GM12865 (cell line): ENCODE measurements around the gene CDC42SE1.

Experiments
- DNase-seq: peaks from one replicate; pipeline ENCODE4 v3.0.0; 2010; ENCODE audit warnings: low read depth
- H3K4me3 ChIP-seq: 2 replicates; pipeline ENCODE4 v1.5.1; 2011; ENCODE audit warnings: mild to moderate bottlenecking, low read depth, low read length, control low read depth
- CTCF ChIP-seq: IDR thresholded peaks from 2 replicates; pipeline ENCODE4 v1.5.1; 2011; ENCODE audit warnings: low read length, control low read depth, low read depth, inconsistent platforms; ENCODE audit not compliant: insufficient read depth; ENCODE audit errors: missing control alignments

CDC42SE1 gene

GRCh38 chr1:151061704-151062103 is 2.3 kb upstream of the CDC42SE1 start:
- DNase-seq: no peak
- no peak overlapping the region for H3K4me3 ChIP-seq
- no peak for TF ChIP-seq CTCF

GRCh38 chr1:151060657-151061421 is 1.4 kb upstream of the CDC42SE1 start:
- no peak for DNase-seq
- no peak for TF ChIP-seq CTCF
- H3K4me3 ChIP-seq: peak overlapping the region; percentile 92

- DNase-seq: no peak
- H3K4me3 ChIP-seq: peak within 1 kb of the TSS; percentile 92
- TF ChIP-seq CTCF: no peak
Measured at GRCh38 chr1:151060007-151060656, 710 bp upstream of the CDC42SE1 start, which contains the start of gene MLLT11. Gene MLLT11, plus strand, starts transcription at chr1:151060397. Its CDS starts 6,828 bp downstream, at chr1:151067225.

- no peak for TF ChIP-seq CTCF
- H3K4me3 ChIP-seq: peak overlapping the region; percentile 92
- DNase-seq: no peak
Measured at GRCh38 chr1:151058692-151059091, 730 bp downstream of the CDC42SE1 start.

GRCh38 chr1:151056149-151056548 is 3.3 kb downstream of the CDC42SE1 start:
- peak overlapping the region; percentile 92 for H3K4me3 ChIP-seq
- no peak for TF ChIP-seq CTCF
- DNase-seq: peak; percentile 63

GRCh38 chr1:151055581-151055980 is 3.8 kb downstream of the CDC42SE1 start:
- TF ChIP-seq CTCF: no peak
- no peak overlapping the region for H3K4me3 ChIP-seq
- DNase-seq: no peak
